Hippocampal formation (tissue), 2 donors: Measurements from ENCODE around the gene CCDC97.
"Not testable (repeated sequence)": the region's sequence is repeated elsewhere in the genome, so short reads cannot be mapped to it uniquely, and the experiment has no call there.

Source experiments
- DNase-seq, 2 donors: peaks; one replicate each; lab custom pipeline; 2025; lab: John Stamatoyannopoulos, UW

The CCDC97 gene

GRCh38 chr19:41339936-41340335 lies 30.0 kb downstream of the CCDC97 start:
- no peak for DNase-seq

DNA sequence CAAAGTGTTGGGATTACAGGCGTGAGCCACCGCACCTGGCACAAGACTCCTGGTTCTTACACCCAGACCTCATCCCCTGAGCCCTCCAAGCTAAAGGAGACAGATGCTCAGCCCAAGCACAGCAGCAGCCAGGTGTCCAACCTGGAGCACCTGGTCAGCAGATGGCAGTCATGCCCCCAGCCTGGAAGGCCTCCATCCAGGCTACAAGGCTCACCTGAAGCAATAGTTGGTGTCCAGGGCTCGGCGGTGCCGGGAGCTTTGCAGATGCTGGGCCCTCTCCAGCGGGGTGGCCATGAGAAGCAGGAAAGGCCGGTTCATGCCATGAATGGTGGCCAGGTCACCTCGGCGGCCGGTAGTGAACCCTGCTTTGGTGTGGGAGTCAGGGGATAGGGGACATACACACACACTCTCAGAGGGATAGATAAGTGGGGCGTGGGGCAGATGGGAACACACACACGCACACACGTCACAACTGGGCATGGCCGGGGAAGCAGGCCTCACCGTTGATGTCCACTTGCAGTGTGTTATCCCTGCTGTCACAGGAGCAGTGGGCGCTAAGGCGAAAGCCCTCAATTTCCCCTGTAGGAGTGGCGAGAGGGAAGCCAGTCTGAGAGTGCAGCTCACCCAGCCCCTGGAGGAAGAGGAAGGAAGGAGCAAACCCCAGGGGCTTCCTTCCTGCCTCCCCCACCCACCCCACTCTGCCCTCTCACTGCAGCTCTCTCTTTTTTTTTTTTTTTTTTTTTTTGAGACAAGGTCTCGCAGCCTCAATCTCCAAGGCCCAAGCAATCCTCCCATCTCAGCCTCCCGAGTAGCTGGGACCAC lies 31.9 kb downstream of the CCDC97 start:
- DNase-seq: no peak

- DNase-seq: no peak
Observed at GRCh38 chr19:41344162-41344561, 34.2 kb downstream of the CCDC97 start.

- DNase-seq: not testable (repeated sequence)
Observed at GRCh38 chr19:41346916-41347315, 36.9 kb downstream of the CCDC97 start.

DNA sequence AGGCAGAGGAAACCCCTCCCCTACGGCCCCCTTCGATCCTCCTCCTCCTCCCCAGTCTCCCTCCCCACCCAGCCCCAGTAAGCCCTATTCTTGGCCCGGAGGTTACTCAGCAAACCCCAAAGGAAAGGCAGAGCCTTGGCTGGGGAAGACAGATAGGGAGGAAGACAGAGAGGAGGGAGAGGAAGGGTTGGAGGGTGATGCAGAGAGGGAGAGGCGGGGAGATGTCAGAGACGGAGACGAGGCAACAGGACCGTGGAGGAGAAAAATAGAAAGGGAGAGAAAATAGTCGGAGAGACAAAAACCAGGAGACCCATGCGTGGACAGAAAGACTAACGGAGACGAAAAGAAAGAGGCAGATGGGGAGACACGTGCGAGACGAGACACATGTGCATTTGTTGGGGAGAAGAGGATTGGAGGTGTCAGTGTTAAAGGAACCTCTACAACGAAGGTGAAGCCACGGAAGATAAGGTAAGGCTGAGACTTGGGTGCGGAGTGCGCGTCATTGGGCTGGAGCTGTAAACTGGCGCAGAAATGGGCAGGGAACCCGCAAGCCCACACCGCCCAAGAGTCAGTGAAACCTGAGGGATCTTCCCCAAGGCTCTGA lies 40.9 kb downstream of the CCDC97 start:
- DNase-seq: no peak

DNA sequence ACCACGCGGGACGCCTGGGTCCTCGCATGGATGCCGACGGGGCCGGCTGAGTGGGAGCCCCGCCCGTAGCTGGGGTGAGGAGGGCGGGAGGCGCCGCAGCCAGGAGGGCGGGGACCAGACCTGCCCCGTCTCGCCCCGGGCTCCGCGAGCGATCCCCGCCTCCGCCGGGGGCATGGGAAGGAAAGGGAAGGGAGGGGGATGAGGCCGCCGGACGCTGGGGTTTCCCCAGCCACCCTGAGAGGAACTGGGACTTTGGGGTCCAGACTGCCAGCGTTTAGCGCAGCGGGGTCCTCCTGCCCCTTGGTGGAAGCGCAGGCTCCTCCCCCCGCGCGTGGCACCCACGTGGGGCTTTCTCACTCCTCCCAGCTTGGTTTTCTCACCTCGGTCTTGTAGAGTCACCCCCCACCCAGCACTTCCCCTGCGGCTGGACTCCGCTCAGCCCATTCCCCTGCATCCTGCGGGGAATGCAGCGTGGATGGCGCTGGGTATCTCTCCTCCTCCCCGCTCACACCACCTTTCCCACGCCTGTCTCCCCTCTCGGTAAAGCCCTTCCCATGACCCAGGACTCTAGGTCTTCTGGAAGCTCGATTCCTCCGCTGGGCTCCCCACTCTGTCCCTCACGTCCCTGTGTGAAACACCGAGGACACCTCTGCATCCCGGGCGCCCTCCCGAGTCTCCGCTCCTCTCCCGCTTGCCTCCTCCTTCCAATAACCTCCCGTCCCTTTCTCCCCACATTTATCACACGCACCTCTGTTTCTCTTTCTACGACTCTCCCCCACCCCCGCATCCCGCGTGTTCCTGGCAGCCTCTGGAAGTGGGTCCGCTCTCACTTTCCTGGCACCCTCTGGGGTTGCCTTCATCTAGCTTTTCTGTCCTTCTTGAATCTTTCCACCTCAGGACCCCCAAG lies 41.6 kb downstream of the CCDC97 start:
- peak in 1 of 2 donors; percentile 31 for DNase-seq

DNA sequence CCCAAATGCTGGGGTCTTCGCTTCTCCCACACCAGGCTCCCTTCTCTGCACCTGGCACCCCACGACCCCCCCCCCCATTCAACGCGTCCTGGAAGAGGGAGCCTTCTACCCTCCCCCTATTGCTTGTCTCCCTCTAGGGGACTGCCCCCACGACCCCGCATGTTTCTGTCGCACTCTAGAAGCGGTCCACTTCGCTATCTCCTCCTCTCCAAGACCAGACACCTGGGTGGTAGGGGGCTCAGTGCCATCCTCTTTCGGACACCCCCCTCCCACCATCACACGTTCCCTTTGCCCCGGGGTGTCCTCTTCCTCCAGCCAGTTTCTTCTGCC lies 42.3 kb downstream of the CCDC97 start:
- no peak for DNase-seq

DNA sequence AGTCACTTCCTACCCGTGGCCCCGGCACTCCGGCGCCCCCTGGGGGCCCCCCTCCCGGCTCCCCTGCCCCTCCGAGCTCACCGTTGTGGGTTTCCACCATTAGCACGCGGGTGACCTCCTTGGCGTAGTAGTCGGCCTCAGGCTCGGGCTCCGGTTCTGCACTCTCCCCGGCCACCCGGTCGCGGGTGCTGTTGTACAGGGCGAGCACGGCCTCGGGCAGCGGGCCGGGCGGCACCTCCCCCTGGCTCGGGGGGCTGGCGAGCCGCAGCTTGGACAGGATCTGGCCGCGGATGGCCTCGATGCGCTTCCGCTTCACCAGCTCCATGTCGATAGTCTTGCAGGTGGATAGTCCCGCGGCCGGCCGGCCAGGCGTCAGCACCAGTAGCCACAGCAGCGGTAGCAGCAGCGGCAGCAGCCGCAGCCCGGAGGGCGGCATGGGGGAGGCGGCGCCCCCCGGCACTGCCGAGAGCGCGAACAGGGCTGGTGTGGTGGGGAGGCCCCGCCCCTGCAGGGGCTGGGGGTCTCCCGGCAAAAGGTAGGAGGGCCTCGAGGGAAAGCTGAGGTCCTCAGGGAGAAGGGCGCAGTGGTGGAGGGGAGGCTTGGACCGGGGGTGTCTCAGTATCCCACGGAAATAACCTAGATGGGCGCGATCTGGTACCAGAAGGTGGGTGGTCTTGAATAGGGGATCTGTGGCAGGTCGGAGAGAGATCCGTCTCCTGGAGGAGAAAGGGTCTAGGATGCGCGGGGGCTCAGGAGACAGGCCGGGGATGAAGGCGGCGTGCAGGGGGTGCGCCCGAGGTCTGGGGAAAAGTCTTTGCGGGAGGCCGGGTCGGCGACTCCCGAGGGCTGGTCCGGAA lies 42.9 kb downstream of the CCDC97 start:
- DNase-seq: peak in 1 of 2 donors; percentile 19

DNA sequence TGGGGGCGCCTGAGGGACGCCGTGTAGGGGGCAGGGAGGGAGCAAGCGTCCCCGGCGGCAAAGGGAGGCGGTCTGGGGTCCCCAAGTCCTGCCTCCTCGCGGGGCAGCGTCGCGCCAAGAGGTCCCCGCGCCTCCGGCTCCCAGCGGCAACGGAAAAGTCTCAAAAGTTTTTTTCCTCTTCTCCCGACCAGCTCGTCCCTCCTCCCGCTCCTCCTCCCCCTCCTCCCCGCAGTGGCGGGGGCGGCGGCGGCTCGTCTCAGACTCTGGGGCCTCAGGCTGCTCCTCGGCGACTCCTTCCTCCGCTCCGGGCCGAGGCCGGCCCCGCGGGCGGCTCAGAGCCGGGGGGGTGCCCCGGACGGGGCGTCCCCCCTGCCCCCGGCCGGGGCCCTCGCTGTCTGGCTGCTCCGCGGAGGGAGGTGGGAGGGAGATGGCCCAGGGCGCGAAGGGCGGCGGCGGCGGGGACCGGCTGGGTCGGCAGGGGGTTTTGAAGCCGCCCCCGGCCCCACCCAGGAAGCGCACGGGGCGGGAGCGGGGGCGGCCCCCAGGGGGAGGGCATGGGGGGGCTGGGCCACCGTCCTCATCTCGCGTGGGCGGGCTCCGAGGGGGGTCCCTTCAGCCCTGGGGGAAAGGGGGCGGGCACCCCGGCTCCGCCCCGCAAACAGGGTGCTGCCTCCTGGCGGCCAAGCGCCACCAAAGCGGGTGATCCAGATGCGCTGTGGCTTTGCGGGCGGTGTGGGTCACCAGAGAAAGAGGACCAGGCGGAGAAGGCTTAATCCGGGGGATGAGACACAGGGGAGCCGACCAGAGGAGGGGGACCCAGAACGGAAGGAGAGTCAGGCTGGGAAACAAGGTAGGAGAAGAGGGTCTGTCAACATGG lies 43.7 kb downstream of the CCDC97 start, which contains the start of gene TGFB1:
Gene TGFB1, minus strand, starts transcription at position 457 of the 877 bp plus-strand sequence. CDS start 878 bp downstream, outside the sequence.
- peak in 1 of 2 donors; percentile 56 for DNase-seq

DNA sequence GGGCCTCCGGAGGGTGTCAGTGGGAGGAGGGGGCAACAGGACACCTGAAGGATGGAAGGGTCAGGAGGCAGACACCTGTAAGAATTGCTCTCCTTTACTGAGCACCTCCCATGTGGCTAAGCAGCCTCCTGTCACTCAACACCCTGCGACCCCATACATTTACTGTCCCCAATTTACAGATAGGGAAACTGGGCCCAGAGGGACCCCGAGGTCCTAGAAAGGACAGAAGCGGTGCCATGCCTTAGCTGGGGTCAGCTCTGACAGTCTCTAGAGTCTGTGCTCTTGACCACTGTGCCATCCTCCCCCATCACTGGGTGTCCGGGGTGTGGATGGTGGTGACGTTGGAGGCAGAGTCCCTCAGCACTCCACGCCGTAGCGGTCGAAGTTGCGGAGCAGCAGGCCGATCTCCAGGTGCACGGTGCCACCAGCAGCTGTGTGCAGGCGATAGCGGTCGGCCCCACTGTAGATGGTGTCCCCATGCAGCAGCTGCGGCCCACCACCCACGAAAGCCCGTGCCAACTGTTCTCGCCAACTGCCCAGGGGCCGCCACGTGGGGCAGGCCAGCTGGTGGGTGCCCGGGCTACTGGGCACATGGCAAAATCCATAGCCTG lies 44.5 kb downstream of the CCDC97 start:
- no peak for DNase-seq

DNA sequence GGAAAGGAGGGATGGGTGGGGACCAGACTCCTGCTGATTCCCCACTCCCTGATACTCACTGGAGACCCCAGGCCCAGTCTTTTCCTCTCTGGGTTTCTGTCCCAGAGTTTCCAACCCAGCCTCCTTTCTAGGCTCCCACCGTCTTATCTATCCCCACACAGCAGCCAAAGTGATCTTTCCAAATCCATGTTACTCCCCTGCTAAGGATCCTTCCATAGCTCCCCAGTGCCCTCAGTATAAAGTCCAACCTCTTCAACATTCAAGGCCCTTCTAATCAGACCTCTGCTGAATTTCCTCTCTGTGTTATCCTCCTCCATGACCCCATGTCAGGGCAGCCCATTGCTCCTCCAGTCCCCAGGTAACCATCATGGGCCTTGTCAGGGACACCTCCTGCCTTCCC lies 45.1 kb downstream of the CCDC97 start:
- no peak for DNase-seq

- no peak for DNase-seq
Observed at GRCh38 chr19:41355802-41356201, 45.8 kb downstream of the CCDC97 start.

GRCh38 chr19:41356984-41357739 lies 47.2 kb downstream of the CCDC97 start:
- no peak for DNase-seq

- DNase-seq: no peak
Observed at GRCh38 chr19:41357746-41358145, 47.8 kb downstream of the CCDC97 start.

DNA sequence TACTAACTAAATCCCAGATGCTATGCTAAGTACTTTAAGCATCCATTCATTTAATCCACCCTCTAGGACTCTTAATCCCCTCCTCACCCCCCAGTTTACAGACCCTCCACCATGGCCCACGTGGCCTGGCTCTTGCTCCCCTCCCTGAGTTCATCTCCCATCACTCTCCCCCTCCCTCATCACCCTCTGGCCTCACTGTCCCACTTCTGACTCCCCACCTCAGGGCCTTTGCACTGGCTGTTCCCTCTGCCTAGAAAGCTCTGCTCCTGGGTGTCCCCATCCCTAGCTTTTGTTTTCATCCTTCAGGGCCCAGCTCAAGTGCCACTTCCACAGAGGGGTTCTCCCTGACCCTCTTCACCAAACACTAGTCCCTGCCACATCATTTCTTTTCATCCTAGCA lies 49.8 kb downstream of the CCDC97 start:
- DNase-seq: no peak

DNA sequence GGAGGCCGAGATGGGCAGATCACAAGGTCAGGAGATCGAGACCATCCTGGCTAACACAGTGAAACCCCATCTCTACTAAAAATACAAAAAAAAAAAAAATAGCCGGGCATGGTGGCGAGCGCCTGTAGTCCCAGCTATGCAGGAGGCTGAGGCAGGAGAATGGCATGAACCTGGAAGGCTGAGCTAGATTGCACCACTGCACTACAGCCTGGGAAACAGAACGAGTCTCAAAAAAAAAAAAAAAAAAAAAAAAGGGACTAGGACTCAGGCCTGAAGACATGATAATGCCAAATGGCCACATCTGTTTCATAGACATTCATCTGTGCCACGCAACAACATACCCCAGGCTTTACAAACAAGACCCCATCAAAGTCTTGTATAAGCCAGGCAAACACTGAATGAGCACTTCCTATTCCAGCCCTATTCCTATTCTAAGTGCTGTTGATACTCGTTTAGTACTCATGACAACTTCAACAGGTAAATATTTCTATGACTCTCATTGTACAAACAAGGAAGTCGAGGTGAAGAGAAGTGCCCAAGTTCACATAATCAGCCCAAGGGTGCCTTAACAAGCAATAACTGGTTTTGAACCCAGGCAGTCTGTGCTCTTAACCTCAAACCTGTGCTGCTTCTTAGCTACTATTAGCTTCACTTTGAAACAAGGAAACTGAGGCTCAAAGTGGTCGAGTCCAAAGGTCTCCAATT lies 52.3 kb downstream of the CCDC97 start:
- no peak for DNase-seq

- no peak for DNase-seq
Observed at GRCh38 chr19:41363371-41363752, 53.4 kb downstream of the CCDC97 start.

DNA sequence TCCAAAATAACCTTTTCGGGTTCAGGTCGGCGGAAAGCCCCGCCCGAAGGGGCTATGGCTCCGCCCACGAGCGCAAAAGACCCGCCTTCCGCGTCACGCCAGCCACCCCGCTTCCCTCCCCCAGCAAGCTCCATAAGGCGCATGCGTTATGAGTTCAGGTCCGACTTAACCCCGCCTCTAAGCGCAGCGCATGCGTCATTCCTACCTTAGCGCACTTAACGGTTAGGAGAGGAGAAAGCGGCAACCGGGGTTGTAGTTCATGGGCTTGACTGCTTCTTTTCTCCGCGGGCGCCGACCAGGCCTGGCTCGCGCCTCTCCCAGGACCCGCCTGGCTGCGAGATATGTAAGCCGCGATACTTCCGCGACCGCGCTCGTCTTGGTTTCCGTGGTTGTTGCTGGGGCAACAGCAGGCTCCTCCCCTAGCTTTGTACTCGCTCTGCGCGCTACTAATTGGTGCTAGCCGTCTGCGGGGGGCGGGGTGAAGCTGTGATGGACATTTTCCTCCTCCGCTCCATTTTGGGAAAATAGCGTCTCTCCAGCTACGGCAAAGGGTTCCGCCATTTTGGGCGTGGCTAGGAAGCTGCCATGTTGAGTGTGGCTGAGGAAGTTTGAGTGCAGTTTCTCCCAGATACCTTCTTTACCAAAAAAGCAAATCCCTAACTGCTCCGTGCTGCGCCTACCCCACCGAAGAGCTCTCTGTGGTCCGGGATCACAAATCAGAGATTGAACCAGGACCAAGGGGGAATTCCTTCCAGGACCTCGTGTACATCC lies 54.0 kb downstream of the CCDC97 start, which contains the start of gene B9D2:
Gene B9D2, minus strand, starts transcription at position 397 of the 771 bp plus-strand sequence. CDS start 630 bp downstream, outside the sequence.
- DNase-seq: peak; percentile 96 to 97
